ENCODE measurements around the gene KANSL1. TPM values are rescaled to one million over a fixed set of nuclear protein-coding genes. Genes with fewer than 3 reads are reported as not detected.

Gene KANSL1
- total and polyA plus RNA-seq, 9 of the 15 experiments (the other 6 are each of a cell fraction or from before 2014, with no cell fraction given), result 3.6 to 55.4 (median 31.8) TPM

DNA sequence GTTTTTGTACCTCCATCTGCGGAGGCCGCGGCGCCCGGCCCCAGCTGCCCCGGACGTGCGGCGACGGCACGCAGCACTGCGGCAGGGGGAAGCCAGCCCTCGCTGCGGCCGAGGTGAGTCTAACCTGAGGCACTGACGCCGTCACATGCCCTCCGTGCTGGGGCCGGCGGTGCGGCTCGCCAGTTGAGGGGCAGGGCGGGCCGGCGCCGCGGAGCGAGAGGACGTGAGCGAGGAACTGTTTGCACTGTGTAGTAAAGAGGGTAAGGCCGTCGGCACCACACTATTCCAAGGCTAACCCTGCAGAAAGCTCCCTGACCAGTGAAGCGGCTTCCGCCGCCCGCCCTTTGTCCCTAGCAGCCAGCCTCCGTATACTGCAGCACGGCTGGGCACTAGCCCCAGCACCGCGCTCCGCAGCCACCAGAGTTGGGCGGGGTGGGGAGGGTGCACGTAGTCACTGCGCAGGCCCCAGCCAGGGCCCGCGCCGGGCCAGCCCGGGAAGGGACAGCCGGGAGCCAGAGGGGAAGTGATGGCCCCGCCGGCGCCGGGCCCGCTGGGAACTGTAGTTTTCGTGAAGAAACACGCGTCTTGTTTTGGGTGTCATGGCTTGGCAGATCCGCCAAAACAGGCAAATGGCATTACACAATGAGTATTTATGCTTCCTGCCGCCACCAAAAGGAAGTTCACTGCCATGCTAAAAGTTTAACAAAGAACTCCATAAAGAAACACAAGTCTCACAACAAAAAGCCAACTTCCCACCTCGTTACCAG is 580 bp upstream of the KANSL1 start (continued):
- TF ChIP-seq CBX5 (IDR thresholded peaks at IDR 0.05; ENCODE audit: borderline replicate concordance, low read depth), result no peak
- no peak for TF ChIP-seq GTF2A2 (tag; IDR thresholded peaks at IDR 0.05)
- no peak for TF ChIP-seq ZNF146 (CRISPR knock-in tag; IDR thresholded peaks at IDR 0.05; ENCODE audit: unreplicated experiment)
- no peak for TF ChIP-seq NFIX (CRISPR knock-in tag; IDR thresholded peaks at IDR 0.05; ENCODE audit: low read depth)
- TF ChIP-seq, protein P1, sequence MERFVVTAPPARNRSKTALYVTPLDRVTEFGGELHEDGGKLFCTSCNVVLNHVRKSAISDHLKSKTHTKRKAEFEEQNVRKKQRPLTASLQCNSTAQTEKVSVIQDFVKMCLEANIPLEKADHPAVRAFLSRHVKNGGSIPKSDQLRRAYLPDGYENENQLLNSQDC (CRISPR knock-in tag; IDR thresholded peaks at IDR 0.05), result no peak; the same call in 1 of the 2 replicates
- peak; percentile 21; the same call in 1 of the 2 replicates for TF ChIP-seq RUNX1 (IDR thresholded peaks at IDR 0.05; ENCODE audit: low read depth)
- no peak for TF ChIP-seq SOX6 (IDR thresholded peaks at IDR 0.05)
- TF ChIP-seq, protein P2, sequence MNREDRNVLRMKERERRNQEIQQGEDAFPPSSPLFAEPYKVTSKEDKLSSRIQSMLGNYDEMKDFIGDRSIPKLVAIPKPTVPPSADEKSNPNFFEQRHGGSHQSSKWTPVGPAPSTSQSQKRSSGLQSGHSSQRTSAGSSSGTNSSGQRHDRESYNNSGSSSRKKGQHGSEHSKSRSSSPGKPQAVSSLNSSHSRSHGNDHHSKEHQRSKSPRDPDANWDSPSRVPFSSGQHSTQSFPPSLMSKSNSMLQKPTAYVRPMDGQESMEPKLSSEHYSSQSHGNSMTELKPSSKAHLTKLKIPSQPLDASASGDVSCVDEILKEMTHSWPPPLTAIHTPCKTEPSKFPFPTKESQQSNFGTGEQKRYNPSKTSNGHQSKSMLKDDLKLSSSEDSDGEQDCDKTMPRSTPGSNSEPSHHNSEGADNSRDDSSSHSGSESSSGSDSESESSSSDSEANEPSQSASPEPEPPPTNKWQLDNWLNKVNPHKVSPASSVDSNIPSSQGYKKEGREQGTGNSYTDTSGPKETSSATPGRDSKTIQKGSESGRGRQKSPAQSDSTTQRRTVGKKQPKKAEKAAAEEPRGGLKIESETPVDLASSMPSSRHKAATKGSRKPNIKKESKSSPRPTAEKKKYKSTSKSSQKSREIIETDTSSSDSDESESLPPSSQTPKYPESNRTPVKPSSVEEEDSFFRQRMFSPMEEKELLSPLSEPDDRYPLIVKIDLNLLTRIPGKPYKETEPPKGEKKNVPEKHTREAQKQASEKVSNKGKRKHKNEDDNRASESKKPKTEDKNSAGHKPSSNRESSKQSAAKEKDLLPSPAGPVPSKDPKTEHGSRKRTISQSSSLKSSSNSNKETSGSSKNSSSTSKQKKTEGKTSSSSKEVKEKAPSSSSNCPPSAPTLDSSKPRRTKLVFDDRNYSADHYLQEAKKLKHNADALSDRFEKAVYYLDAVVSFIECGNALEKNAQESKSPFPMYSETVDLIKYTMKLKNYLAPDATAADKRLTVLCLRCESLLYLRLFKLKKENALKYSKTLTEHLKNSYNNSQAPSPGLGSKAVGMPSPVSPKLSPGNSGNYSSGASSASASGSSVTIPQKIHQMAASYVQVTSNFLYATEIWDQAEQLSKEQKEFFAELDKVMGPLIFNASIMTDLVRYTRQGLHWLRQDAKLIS (CRISPR knock-in tag; IDR thresholded peaks at IDR 0.05), result peak; percentile 96
- no peak for TF ChIP-seq PTBP1 (IDR thresholded peaks at IDR 0.05; ENCODE audit: low read depth, low read length)
- no peak for TF ChIP-seq ZNF121 (CRISPR knock-in tag; conservative IDR thresholded peaks at IDR 0.05)
- TF ChIP-seq FOXJ2 (tag; IDR thresholded peaks at IDR 0.05), result peak; percentile 79
- no peak for TF ChIP-seq JUNB (CRISPR knock-in tag; conservative IDR thresholded peaks at IDR 0.05)
- TF ChIP-seq KHSRP (IDR thresholded peaks at IDR 0.05), result no peak
- peak; percentile 8 for TF ChIP-seq KAT2B (IDR thresholded peaks at IDR 0.05; ENCODE audit: low read depth, low read length)
- TF ChIP-seq GABPA (tag; conservative IDR thresholded peaks at IDR 0.05; ENCODE audit: low read depth), result no peak
- TF ChIP-seq THRAP3 (IDR thresholded peaks at IDR 0.05; ENCODE audit: borderline replicate concordance), result no peak
- TF ChIP-seq, protein P3, sequence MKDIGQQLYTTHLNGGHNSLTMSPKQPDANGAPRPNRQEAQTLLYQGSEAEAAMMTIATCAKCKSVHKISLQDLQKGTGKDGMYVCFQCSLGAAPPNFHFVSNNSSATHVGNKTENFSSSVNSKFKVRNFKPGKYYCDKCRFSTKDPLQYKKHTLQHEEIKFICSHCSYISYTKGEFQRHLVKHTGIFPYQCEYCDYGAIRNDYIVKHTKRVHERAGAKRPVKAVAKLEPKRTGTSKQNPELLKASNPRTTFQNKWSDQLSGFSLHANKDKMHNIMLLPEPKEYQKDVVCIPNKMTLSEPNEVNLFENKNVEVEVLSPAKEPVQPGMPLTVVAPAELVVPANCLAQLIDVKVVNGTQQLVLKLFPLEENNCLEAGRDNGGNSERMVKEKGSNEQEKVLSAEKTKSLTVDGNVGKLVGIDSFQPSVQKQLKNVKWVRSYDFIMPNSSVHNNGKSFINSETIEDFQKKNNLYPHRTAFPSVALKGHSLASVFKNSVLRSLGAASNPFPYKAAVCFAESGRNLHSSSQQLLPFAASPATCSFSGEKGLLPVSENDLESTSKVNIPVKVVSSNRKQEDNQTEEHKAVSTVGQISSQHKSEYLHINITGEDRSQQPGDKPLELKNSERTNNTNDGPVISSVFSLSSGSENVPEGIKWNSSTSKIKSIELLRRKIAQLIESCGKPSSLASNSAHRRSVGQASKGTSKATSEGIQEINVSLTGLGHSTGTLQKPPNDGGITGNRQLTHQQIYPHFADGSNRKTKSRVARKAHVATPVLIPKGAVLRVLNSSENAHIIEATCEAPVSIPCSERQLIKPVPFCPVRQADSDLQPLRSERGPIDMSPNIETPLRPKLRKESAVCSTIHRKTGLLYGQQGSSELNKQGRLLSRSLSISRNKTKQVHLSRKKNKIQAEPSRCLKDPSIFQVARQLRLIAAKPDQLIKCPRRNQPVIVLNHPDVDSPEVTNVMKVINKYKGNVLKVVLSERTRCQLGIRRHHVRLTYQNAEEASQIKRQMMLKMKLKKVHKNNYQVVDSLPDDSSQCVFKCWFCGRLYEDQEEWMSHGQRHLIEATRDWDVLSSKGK (CRISPR knock-in tag; IDR thresholded peaks at IDR 0.05), result no peak
- TF ChIP-seq ZNF445 (CRISPR knock-in tag; IDR thresholded peaks at IDR 0.05; ENCODE audit: low read depth), result no peak
- no peak for TF ChIP-seq FOXJ3 (CRISPR knock-in tag; IDR thresholded peaks at IDR 0.05)
- TF ChIP-seq MYNN (IDR thresholded peaks at IDR 0.05), result no peak; the same call in 1 of the 2 replicates
- TF ChIP-seq MYNN (CRISPR knock-in tag; IDR thresholded peaks at IDR 0.05), result no peak
- TF ChIP-seq MXI1 (IDR thresholded peaks at IDR 0.05; ENCODE audit: low read depth, low read length), result peak; percentile 31; the same call in 1 of the 2 replicates
- no peak for TF ChIP-seq LEF1 (IDR thresholded peaks at IDR 0.05)
- TF ChIP-seq ZNF197 (CRISPR knock-in tag; IDR thresholded peaks at IDR 0.05; ENCODE audit: low read depth), result peak; percentile 70; the same call in 1 of the 2 replicates

Data from K562 (cell line).